ENCODE measurements around the gene C6orf89.

The C6orf89 gene

GRCh38 chr6:36852481-36853147, 33.1 kb upstream of the C6orf89 start:
- DNase-seq = no peak

DNA sequence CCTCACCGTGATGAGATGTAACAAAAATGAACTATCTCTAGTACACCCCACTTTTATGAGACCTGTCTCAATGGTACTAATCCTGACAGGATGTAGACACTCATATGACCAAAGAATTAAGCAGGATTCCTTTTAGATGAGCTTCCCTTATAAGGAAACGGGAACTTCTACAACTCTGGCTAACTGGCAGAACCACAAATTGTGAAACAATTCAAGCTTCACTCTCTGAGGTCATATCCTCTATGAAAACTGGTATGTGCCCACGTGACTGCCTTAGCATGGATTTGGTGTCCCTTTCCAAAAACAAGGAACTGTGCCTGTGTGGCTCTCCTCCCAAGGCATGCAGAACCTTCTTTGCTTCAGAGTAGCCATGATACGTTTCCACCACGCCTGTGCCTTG, 32.4 kb upstream of the C6orf89 start:
- no peak for DNase-seq

GRCh38 chr6:36855750-36856149, 30.0 kb upstream of the C6orf89 start:
- no peak for DNase-seq

DNA sequence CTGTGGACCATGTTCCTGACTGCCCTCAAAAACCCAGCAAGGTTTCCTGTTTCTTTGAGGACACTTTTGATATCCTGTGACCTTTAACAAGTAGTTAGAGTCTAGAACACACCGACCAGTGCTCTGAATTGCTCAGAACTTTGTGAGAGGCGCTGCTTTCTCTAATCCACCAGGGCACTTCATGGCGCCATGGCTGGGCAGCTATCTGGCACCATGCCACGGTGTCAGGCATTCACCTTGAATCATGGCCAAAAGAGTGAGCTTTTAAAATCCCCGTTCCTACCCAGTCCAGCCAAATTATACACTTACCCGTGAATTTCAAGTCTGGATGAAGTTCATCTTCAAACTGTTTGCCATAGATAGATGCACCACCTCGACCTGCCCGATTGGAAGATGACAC, 29.5 kb upstream of the C6orf89 start:
- no peak for DNase-seq

GRCh38 chr6:36857325-36857724, 28.4 kb upstream of the C6orf89 start:
- no peak for DNase-seq

GRCh38 chr6:36858407-36858981, 27.3 kb upstream of the C6orf89 start:
- no peak for DNase-seq

DNA sequence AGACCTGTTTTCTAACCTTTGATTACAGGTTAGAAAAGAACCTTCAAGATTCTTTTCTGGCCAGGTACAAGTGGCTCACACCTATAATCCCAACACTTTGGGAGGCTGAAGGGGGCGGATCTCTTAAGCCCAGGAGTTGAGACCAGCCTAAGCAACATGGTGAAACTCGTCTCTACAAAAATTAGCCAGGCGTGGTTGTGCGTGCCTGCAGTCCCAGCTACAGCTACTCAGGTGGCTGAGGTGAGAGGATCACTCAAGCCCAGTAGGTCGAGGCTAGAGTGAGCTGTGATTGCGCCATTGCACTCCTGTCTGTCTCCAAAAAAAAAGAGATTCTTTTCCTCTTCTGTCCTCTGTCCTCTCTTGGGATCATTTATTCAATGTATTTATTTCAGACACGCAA, 25.6 kb upstream of the C6orf89 start:
- DNase-seq = no peak

DNA sequence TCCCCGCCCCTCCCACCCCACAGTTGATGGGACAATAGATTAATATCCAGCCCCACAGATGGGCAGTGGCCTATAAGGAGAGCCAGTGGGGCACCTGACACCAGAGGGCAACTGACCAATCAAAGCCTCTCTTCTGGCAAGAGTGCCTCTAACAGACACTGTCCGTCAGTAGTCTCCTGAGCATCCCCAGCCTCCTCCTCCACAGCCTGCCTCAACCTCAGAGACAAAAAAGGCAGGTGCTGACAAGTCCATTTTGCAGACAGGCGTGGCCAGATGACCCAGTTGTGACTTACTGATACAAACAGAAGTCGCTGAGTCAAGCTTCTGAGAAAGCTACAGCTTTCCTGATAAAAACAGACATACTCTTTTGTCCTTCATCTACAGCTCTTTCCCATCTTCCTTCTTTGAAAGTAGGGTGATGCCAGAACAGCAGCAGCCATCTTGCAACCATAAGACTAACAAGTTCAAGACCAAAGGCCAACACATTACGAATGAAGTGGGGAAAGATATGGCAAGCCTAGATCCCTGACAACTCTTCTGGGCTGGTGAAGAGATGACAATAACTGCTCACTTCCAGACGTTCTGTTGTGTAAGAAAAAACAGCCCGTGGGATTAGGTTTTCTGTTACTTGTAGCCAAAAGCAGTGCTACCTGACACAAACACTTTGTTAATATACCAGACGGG, 23.4 kb upstream of the C6orf89 start:
- DNase-seq = no peak

- DNase-seq = no peak
Measured at GRCh38 chr6:36862848-36863382, 22.8 kb upstream of the C6orf89 start.

DNA sequence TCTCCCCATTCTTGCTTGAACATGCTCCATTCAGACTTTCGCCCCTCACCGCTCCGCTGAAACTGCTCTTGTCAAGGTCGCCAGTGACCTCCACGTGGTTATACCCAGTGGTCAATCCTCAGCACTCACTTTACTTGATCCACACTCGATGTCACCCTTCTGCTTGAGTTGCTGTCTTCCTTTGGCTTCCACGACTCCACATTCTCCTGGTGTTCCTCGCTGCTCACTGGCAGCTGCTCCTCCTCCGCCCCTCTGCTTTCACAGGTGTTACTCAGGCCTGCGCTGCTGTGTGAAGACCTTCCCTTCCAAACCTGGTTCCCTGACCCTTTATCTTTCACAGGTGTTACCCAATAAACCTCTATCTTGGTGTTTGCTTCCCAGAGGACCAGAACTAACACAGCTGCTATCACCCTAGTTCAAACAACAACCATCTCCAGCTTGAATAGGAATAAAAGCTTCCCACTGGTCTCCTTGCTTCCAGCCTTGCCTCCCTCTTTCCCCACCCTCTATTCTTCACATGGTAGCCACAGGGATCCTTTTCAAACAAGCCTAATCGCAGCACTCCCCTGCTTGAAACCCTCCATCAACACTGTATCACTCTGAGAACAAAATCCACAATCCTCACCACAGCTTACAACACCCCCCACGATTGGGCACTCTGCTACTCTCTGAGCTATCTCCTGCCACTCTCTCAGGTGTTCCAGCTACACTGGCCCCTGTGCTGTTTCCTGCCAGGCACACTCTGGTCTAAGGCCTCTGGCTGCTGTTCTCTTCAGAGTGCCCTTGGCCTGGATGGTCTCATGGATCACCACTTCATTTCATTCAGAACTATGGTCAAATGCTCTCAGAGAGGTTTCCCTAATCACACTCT, 21.8 kb upstream of the C6orf89 start:
- DNase-seq = no peak

GRCh38 chr6:36865835-36866234, 19.9 kb upstream of the C6orf89 start:
- DNase-seq = no peak

DNA sequence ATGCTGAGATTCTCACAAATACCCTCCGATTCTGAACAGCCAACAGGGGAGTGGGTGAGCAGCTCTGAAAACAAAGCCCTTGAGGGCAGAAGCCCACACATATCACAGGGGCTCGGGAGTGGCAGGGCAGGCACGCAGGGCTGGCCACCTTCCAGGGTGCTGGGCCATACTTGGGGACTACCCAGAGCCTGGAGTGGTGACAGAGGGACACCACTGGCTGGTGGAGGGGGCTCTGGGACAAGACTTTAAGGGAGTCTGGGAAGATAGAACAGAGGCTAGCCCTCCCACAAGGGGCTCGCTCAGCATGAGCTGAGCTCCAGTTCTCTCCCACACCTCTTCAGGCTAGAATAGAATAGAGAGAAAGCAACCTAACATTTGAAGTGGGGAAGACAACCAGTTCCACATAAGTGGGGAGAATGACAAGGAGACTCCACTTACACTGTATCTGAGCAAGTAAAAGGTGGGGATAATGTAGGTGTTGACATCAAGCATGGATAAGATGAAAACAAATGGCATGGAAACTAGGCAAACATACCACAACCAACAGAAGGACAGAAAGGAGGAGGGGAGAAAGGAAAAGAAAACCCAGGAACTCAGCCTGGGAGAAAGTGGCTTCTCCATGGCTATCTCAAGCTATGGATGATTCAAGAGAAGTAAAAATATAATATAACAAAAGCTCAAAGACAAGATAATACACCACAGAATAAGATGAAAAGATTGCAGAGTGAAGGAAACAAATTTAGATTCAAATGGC, 18.1 kb upstream of the C6orf89 start:
- no peak for DNase-seq

- no peak for DNase-seq
Measured at GRCh38 chr6:36871686-36872085, 14.1 kb upstream of the C6orf89 start.

DNA sequence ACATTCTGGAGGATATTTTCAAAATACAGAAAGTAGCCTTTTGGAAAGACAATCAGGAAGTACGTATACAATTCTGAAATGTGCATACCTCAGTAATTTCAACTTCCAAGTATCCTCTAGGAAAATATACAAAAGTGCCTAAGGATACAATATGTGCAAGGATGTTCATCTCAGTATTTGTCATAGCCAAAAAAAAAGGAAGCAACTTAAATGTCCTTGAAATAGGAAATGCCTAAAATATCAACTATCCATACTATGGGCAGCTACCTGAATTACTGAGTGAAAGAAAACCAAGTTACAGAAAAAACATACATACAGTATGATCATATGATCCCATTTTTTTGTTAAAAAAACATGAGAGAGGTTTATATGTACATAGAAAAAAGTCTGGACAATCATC, 12.6 kb upstream of the C6orf89 start:
- DNase-seq = no peak

- DNase-seq = no peak
Measured at GRCh38 chr6:36873612-36874442, 11.9 kb upstream of the C6orf89 start.

DNA sequence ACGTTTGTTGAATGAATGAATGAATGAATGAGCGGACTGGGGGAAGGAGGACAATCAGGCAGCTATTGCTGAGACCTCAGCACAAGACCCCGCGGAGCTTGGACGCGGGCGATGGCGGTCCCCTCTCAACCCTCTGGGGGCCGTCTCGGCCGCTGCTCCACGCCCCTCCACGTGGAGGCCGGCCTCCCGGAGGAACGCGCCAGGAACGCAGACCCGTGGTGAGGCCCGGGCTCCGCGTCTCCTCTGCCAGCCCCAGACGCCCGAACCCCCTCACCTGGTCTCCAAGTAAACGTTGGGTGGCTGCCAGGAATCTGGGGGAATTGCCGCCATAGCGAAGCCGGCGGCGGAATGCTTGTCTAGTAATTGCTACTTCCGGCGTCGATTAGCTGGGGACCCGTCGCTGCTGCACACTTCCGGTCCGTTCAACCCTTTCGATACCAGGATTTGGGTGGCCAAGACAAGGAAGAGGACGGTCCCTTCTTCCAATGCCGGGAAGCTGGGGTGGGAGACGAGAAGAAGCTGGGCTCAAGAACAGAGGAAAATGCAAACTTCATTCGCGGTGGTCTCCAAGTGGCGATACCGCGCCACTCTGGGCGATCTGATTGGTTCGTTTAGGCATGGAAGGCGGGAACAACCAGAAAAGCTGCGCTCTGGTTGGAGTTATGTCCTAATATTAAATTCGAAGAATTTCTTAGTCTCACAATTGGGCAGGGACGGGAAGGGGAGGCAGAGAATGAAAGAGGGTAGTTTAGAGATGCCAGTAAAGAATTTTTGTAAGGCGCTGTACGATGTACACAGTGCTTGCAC, 11.1 kb upstream of the C6orf89 start, which contains the start of gene PPIL1:
TSS of gene PPIL1 (minus strand) at position 361 of the 807 bp plus-strand sequence. CDS start at position 330, 31 bp downstream.
- peak; percentile 99 for DNase-seq

- no peak for DNase-seq
Measured at GRCh38 chr6:36875250-36875633, 10.5 kb upstream of the C6orf89 start.

- no peak for DNase-seq
Measured at GRCh38 chr6:36884610-36885009, 1.1 kb upstream of the C6orf89 start.

GRCh38 chr6:36886950-36887618, 1.3 kb downstream of the C6orf89 start:
- DNase-seq = no peak

- DNase-seq = no peak
Measured at GRCh38 chr6:36888115-36888643, 2.4 kb downstream of the C6orf89 start.
